ENCODE data around the gene SREBF1. TPM values are rescaled to one million over a fixed set of nuclear protein-coding genes. Genes with fewer than 3 reads are reported as not detected.

SREBF1 gene
- polyA plus RNA-seq, 1 of the 3 experiments (the other 2 are of a cell fraction): 20.4 TPM

GRCh38 chr17:17840751-17841591, 4.2 kb upstream of the SREBF1 start:
- TF ChIP-seq RCOR1 (IDR thresholded peaks at IDR 0.05; ENCODE audit: low read length) (no peak), FOSL2 (IDR thresholded peaks at IDR 0.05; ENCODE audit: borderline replicate concordance, low read depth) (no peak), EZH2phosphoT487 (IDR thresholded peaks at IDR 0.05; ENCODE audit: borderline replicate concordance, low read depth) (no peak), CTCF (IDR thresholded peaks at IDR 0.05) (no peak), MEF2A (IDR thresholded peaks at IDR 0.05; ENCODE audit: borderline replicate concordance, low read depth) (no peak), RAD21 (IDR thresholded peaks at IDR 0.05; ENCODE audit: low read length) (no peak)
- 70% methylated on average over 7 of the region's 7 CpGs for WGBS (ENCODE audit: low lambda C conversion rate)
- H3K27me3 ChIP-seq (ENCODE audit: insufficient read depth): no peaks in the 10 kb centered on the region
- H3K9ac ChIP-seq: peak overlapping the region; percentile 69; the same call in 1 of the 2 replicates
- ChIA-PET CTCF (interaction anchor here (0.6 to 8.1 kb wide), 11 partner anchors 8 to 193 kb away, joined by 3 to 48 read pairs (median 5); partner anchors contain the start of gene RAI1), POLR2A (interaction anchor here (1.0 to 2.2 kb wide), 3 partner anchors 9 to 101 kb away, joined by 3 to 8 read pairs (median 4); no protein-coding TSS in a partner anchor)
- no peaks in the 10 kb centered on the region for H4K20me1 ChIP-seq (ENCODE audit: insufficient read depth)
- no peaks in the 10 kb centered on the region for H3K79me2 ChIP-seq (ENCODE audit: insufficient read depth)
- H3K36me3 ChIP-seq (replicated peaks in 1 of 2; ENCODE audit: control insufficient read depth in 1 of 2, insufficient read depth in 2 of 2, low read length in 1 of 2): peaks cover 0 to 3% of the 10 kb centered on the region in 2 experiments
- peak overlapping the region; percentile 90; the same call in 1 of the 2 replicates for H3K4me2 ChIP-seq
- H3K9me3 ChIP-seq: no peaks in the 10 kb centered on the region
- no peak overlapping the region for H2AFZ ChIP-seq (ENCODE audit: low read depth)
- DNase-seq: no peak
- H3K4me1 ChIP-seq (ENCODE audit: control insufficient read depth in 1 of 2, insufficient read depth in 2 of 2, low read depth in 1 of 2, low read length in 1 of 2): peaks cover 22 to 77% of the 10 kb centered on the region in 2 experiments; a peak in 3 of 4 replicates
- peak overlapping the region in 1 of 2 experiments; percentile 50; a peak in 2 of 4 replicates for H3K4me3 ChIP-seq (ENCODE audit: low read depth in 2 of 2, low read length in 1 of 2)
- peaks cover 17% of the 10 kb centered on the region for H3F3A ChIP-seq (replicated peaks; ENCODE audit: insufficient read depth)
- H3K9me2 ChIP-seq: no peaks in the 10 kb centered on the region
- peak overlapping the region; percentile 88 to 98 for H3K27ac ChIP-seq (ENCODE audit: low read depth in 2 of 2, low read length in 1 of 2)

GRCh38 chr17:17839791-17840707, 3.3 kb upstream of the SREBF1 start:
- Histone ChIP-seq H4K20me1 (ENCODE audit: insufficient read depth) (no peaks in the 10 kb centered on the region), H3K9me2 (no peaks in the 10 kb centered on the region), H3K27me3 (ENCODE audit: insufficient read depth) (no peaks in the 10 kb centered on the region), H3F3A (replicated peaks; ENCODE audit: insufficient read depth) (peaks cover 17% of the 10 kb centered on the region), H2AFZ (ENCODE audit: low read depth) (peak overlapping the region; percentile 62), H3K4me3 (ENCODE audit: low read depth in 2 of 2, low read length in 1 of 2) (peak overlapping the region; percentile 50 to 60; a peak in 3 of 4 replicates), H3K9me3 (no peaks in the 10 kb centered on the region), H3K4me1 (ENCODE audit: control insufficient read depth in 1 of 2, insufficient read depth in 2 of 2, low read depth in 1 of 2, low read length in 1 of 2) (peaks cover 22 to 77% of the 10 kb centered on the region in 2 experiments; a peak in 3 of 4 replicates), H3K36me3 (replicated peaks in 1 of 2; ENCODE audit: control insufficient read depth in 1 of 2, insufficient read depth in 2 of 2, low read length in 1 of 2) (no peaks in the 10 kb centered on the region), H3K9ac (peak overlapping the region; percentile 69), H3K4me2 (peak overlapping the region; percentile 90), H3K27ac (ENCODE audit: low read depth in 2 of 2, low read length in 1 of 2) (peak overlapping the region; percentile 88 to 98), H3K79me2 (ENCODE audit: insufficient read depth) (peaks cover 6% of the 10 kb centered on the region; the same call in 1 of the 2 replicates)
- WGBS (ENCODE audit: low lambda C conversion rate): 9% methylated on average over 44 of the region's 71 CpGs
- ChIA-PET POLR2A (interaction anchor here (1.0 to 2.2 kb wide), 2 partner anchors 9 to 100 kb away, joined by 3 to 8 read pairs; no protein-coding TSS in a partner anchor), CTCF (interaction anchor here (0.6 to 8.1 kb wide), 8 partner anchors 9 to 194 kb away, joined by 3 to 48 read pairs (median 4); no protein-coding TSS in a partner anchor)
- TF ChIP-seq POLR2AphosphoS5 (IDR thresholded peaks at IDR 0.05; ENCODE audit: low read depth, low read length) (peak; percentile 85), TCF12 (IDR thresholded peaks at IDR 0.05) (peak; percentile 24; the same call in 1 of the 2 replicates), ELF1 (IDR thresholded peaks at IDR 0.05) (no peak), USF1 (IDR thresholded peaks at IDR 0.05; ENCODE audit: borderline replicate concordance, low read depth) (peak; percentile 78), RCOR1 (IDR thresholded peaks at IDR 0.05; ENCODE audit: low read length) (peak; percentile 70), GABPA (IDR thresholded peaks at IDR 0.05; ENCODE audit: low read depth) (peak; percentile 79), TAF1 (IDR thresholded peaks at IDR 0.05; ENCODE audit: borderline replicate concordance, low read depth, low read length) (peak; percentile 49; the same call in 1 of the 2 replicates), FOXJ3 (CRISPR knock-in tag; IDR thresholded peaks at IDR 0.05) (no peak), RAD21 (IDR thresholded peaks at IDR 0.05; ENCODE audit: low read length) (no peak), MXI1 (IDR thresholded peaks at IDR 0.05; ENCODE audit: low read depth, low read length) (peak; percentile 37; the same call in 1 of the 2 replicates), RFX5 (IDR thresholded peaks at IDR 0.05; ENCODE audit: low read length) (0 out of 2 replicates have a peak, but pooled peaks have one; percentile 40), RXRA (IDR thresholded peaks at IDR 0.05; ENCODE audit: borderline replicate concordance, low read depth) (peak; percentile 67; the same call in 1 of the 2 replicates), FOXM1 (IDR thresholded peaks at IDR 0.05; ENCODE audit: low read depth) (no peak)
- peak; percentile 96 for DNase-seq
